Ovary (tissue), 3 donors: ENCODE data around the gene CNOT1.

ENCODE experiments used
- EP300 ChIP-seq: sonication (generic); formaldehyde crosslinking; IDR thresholded peaks from one replicate; pipeline ENCODE4 v1.6.1; 2017; ENCODE audit warnings: antibody characterized with exemption
- POLR2A ChIP-seq: fragments of 450-650 bp; IDR thresholded peaks from one replicate; pipeline ENCODE4 v1.6.1; 2017; ENCODE audit warnings: antibody characterized with exemption, mild to moderate bottlenecking, moderate library complexity
- TF ChIP-seq, protein P1 (sequence below), 3 donors: fragments of 450-650 bp in 2 of 3; fragments of 200-600 bp in 1 of 3; IDR thresholded peaks; one replicate each; pipeline versions ENCODE4 v1.5.1 to v1.8.0; 2016 to 2022; ENCODE audit warnings: antibody characterized with exemption in 3 of 3, mild to moderate bottlenecking in 1 of 3
- donor health status: DM: no; HTN: no; CAD: no.

DNA sequence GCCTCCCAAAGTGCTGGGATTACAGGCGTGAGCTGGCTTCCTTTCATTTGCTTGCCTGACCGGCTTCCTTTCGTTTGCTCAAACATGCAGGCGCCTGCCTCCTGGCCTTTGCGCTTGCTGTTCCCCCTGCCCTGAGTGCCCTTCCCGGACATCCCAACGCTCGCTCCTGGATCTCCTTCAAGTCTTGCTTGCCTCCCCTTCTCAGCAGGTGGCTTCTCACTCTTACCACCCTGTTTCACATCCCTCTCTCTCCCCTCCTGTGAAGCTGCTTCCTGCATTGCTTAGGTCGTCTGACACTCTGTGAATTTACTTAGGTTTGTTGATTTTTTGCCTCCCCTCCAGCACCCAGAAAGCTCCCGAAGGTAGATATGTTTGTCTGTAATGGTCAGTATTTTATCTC is 155.3 kb downstream of the CNOT1 start:
- no peak for TF ChIP-seq EP300
- TF ChIP-seq, protein P1, sequence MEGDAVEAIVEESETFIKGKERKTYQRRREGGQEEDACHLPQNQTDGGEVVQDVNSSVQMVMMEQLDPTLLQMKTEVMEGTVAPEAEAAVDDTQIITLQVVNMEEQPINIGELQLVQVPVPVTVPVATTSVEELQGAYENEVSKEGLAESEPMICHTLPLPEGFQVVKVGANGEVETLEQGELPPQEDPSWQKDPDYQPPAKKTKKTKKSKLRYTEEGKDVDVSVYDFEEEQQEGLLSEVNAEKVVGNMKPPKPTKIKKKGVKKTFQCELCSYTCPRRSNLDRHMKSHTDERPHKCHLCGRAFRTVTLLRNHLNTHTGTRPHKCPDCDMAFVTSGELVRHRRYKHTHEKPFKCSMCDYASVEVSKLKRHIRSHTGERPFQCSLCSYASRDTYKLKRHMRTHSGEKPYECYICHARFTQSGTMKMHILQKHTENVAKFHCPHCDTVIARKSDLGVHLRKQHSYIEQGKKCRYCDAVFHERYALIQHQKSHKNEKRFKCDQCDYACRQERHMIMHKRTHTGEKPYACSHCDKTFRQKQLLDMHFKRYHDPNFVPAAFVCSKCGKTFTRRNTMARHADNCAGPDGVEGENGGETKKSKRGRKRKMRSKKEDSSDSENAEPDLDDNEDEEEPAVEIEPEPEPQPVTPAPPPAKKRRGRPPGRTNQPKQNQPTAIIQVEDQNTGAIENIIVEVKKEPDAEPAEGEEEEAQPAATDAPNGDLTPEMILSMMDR (IDR thresholded peaks at IDR 0.05) = no peak
- no peak for TF ChIP-seq POLR2A
